Stomach (tissue), 9 donors: ENCODE data around the gene GTF3C4. TPM values are rescaled to one million over a fixed set of nuclear protein-coding genes. Genes with fewer than 3 reads are reported as not detected.

Source experiments
- DNase-seq, 2 donors: peaks; one replicate each; pipeline versions ENCODE4 v3.0.0 to v3.0.0-alpha.2; 2013 to 2019
- H3K27ac ChIP-seq, 5 donors: fragments of 200-600 bp in 4 of 5; sonication (generic) in 4 of 5; one replicate each; pipeline ENCODE4 v1.5.1; 2013 to 2019; ENCODE audit warnings: mild to moderate bottlenecking in 1 of 5, moderate library complexity in 1 of 5
- H3K27me3 ChIP-seq, 3 donors: fragments of 200-600 bp; sonication (generic); one replicate each; pipeline ENCODE4 v1.5.1; 2017 to 2019; ENCODE audit warnings: mixed run types in 1 of 3
- H3K36me3 ChIP-seq, 4 donors: fragments of 200-600 bp; sonication (generic); 1 replicate in 3 of 4; 2 replicates in 1 of 4; pipeline ENCODE4 v1.5.1; 2016 to 2019
- H3K4me1 ChIP-seq, 4 donors: fragments of 200-600 bp; sonication (generic); one replicate each; pipeline ENCODE4 v1.5.1; 2016 to 2019
- H3K4me3 ChIP-seq, 4 donors: fragments of 200-600 bp; sonication (generic) in 3 of 4; one replicate each; pipeline ENCODE4 v1.5.1; 2016 to 2019; ENCODE audit warnings: mild to moderate bottlenecking in 1 of 4
- H3K9me3 ChIP-seq, 4 donors: fragments of 200-600 bp; sonication (generic); one replicate each; pipeline ENCODE4 v1.5.1; 2016 to 2019
- EP300 ChIP-seq: sonication (generic); formaldehyde crosslinking; IDR thresholded peaks from one replicate; pipeline ENCODE4 v1.6.1; 2017; ENCODE audit warnings: antibody characterized with exemption
- POLR2A ChIP-seq, 4 donors: fragments of 450-650 bp; IDR thresholded peaks; one replicate each; pipeline ENCODE4 v1.6.1; 2016; ENCODE audit warnings: antibody characterized with exemption in 4 of 4, control low read depth in 2 of 4, mild to moderate bottlenecking in 1 of 4, moderate library complexity in 1 of 4
- POLR2AphosphoS5 ChIP-seq, 3 donors: sonication (generic); formaldehyde crosslinking; IDR thresholded peaks; one replicate each; pipeline ENCODE4 v1.6.1; 2016; ENCODE audit warnings: antibody characterized with exemption in 3 of 3
- WGBS, 5 donors: extraction: QIAGEN DNeasy Blood & Tissue Kit in 3 of 5; methylation state at CpG; one replicate each; pipeline versions ENCODE4 v1.1.5 to v1.1.7; 2013 to 2018; 5-methylcytosine and 5-hydroxymethylcytosine counted together
- intact Hi-C: fragments of 100-400 bp; cut with DNase I; formaldehyde crosslinking; loops from one replicate; pipeline ENCODE4 v1.15.1; 2023; ENCODE audit warnings: low total_unique reads
- polyA plus RNA-seq, 3 donors: library from polyadenylated mRNA; stranded (reverse); fragments of 200-250 nt; gene quantifications; one replicate each; pipeline ENCODE4 v1.2.3, GENCODE V29; 2013
- total RNA-seq, 5 donors: library from RNA; depleted of rRNA; stranded (reverse); fragments of >200 nt; gene quantifications; one replicate each; pipeline versions ENCODE4 v1.1.0 to v1.2.3, GENCODE V29; 2014 to 2016
- TF ChIP-seq, protein P1 (sequence below), 7 experiments: fragments of 450-650 bp in 4 of 7; fragments of 200-600 bp in 3 of 7; sonication (generic) in 3 of 7; IDR thresholded peaks; one replicate each; pipeline ENCODE4 v1.5.1; 2016 to 2019; ENCODE audit warnings: antibody characterized with exemption in 7 of 7, control low read depth in 2 of 7, mild to moderate bottlenecking in 1 of 7
- donor health status: healthy with polysubstance abuse.
- donor health status: Bipolar disorder and iron deficiency.
- donor health status: healthy.

GTF3C4 gene
- total and polyA plus RNA-seq, 8 donors: 2.6 to 68.8 (median 11.4) TPM

DNA sequence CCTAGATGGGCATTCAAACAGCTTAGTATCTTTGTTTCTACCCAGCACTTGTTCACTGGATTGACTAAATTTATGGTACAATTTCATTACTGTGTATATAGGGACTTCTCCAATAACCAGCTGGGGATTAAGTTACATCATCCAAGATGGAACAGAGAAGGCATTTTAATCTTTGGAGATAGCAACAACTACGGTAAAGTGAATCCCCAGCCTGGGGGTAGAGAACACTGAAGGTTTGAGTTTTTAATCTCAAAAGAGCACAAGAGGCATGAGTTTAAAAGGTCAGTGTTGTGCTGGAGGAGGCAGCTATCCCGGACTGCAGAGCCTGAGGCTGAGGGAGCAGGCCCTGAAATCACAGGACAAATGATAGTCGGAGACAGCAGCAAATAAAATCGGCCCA lies 29.0 kb upstream of the GTF3C4 start:
- Histone ChIP-seq H3K27me3 (no peaks in the 10 kb centered on the region), H3K9me3 (no peaks in the 10 kb centered on the region), H3K4me3 (no peak overlapping the region), H3K36me3 (peaks cover 33 to 98% (median 94%) of the 10 kb centered on the region in 4 donors), H3K27ac (no peak overlapping the region), H3K4me1 (no peaks in the 10 kb centered on the region)
- WGBS, 5 donors: 85 to 90% (median 87%) methylated on average over 4 of the region's 4 CpGs
- DNase-seq: no peak
- intact Hi-C loops: no loop called here
- TF ChIP-seq, protein P1, sequence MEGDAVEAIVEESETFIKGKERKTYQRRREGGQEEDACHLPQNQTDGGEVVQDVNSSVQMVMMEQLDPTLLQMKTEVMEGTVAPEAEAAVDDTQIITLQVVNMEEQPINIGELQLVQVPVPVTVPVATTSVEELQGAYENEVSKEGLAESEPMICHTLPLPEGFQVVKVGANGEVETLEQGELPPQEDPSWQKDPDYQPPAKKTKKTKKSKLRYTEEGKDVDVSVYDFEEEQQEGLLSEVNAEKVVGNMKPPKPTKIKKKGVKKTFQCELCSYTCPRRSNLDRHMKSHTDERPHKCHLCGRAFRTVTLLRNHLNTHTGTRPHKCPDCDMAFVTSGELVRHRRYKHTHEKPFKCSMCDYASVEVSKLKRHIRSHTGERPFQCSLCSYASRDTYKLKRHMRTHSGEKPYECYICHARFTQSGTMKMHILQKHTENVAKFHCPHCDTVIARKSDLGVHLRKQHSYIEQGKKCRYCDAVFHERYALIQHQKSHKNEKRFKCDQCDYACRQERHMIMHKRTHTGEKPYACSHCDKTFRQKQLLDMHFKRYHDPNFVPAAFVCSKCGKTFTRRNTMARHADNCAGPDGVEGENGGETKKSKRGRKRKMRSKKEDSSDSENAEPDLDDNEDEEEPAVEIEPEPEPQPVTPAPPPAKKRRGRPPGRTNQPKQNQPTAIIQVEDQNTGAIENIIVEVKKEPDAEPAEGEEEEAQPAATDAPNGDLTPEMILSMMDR (IDR thresholded peaks at IDR 0.05): no peak
- TF ChIP-seq EP300: no peak

- intact Hi-C loops: no loop called here
- Histone ChIP-seq H3K27ac (no peak overlapping the region), H3K36me3 (peaks cover 58 to 100% (median 98%) of the 10 kb centered on the region in 4 donors), H3K4me3 (no peak overlapping the region), H3K27me3 (no peaks in the 10 kb centered on the region), H3K4me1 (no peaks in the 10 kb centered on the region), H3K9me3 (no peaks in the 10 kb centered on the region)
- TF ChIP-seq, protein P1 (IDR thresholded peaks at IDR 0.05): no peak
- TF ChIP-seq POLR2AphosphoS5 (IDR thresholded peaks at IDR 0.05) (no peak), POLR2A (IDR thresholded peaks at IDR 0.05) (no peak), EP300 (no peak)
- 73 to 87% (median 84%) methylated on average over 3 of the region's 3 CpGs for WGBS, 5 donors
- DNase-seq: no peak
Observed at GRCh38 chr9:132644251-132644650, 26.0 kb upstream of the GTF3C4 start.

DNA sequence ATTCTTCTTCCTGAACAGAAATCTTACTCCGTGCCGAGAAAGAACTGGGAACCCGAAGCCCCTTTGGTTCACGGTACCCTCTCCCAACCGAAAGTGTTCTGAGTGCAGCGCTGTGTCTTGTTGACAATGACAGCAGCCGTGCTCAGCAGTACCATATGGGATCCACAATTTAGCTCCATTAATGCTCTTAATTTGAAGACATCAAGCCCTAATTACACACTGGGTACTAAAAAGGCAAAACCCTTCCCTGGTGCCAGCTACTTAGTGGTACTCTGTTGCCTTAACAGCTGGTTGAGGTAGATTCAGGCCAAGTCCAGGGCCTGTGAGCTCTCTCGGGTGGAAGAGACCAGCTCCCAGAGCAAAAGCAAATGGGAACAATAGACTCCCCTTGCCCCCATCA lies 25.0 kb upstream of the GTF3C4 start:
- Histone ChIP-seq H3K36me3 (peaks cover 67 to 100% (median 99%) of the 10 kb centered on the region in 4 donors), H3K4me1 (no peaks in the 10 kb centered on the region), H3K27ac (no peak overlapping the region), H3K27me3 (no peaks in the 10 kb centered on the region), H3K4me3 (no peak overlapping the region), H3K9me3 (no peaks in the 10 kb centered on the region)
- no peak for TF ChIP-seq POLR2AphosphoS5 (IDR thresholded peaks at IDR 0.05)
- TF ChIP-seq, protein P1 (IDR thresholded peaks at IDR 0.05): no peak
- no peak for TF ChIP-seq POLR2A (IDR thresholded peaks at IDR 0.05)
- no peak for TF ChIP-seq EP300
- DNase-seq: no peak
- intact Hi-C loops: no loop called here
- 91 to 98% (median 96%) methylated on average over 8 of the region's 8 CpGs for WGBS, 5 donors

- peaks cover 69 to 100% (median 99%) of the 10 kb centered on the region in 4 donors for H3K36me3 ChIP-seq
- intact Hi-C loops: no loop called here
- 92 to 98% (median 95%) methylated on average over 15 of the region's 15 CpGs for WGBS, 5 donors
Observed at GRCh38 chr9:132645711-132646110, 24.6 kb upstream of the GTF3C4 start.

More at GRCh38 chr9:132645711-132646110, 24.6 kb upstream of the GTF3C4 start:
- no peak overlapping the region for H3K27ac ChIP-seq
- no peak for DNase-seq
- H3K4me1 ChIP-seq: no peaks in the 10 kb centered on the region
- H3K9me3 ChIP-seq: no peaks in the 10 kb centered on the region
- no peaks in the 10 kb centered on the region for H3K27me3 ChIP-seq
- H3K4me3 ChIP-seq: no peak overlapping the region
- TF ChIP-seq POLR2A (IDR thresholded peaks at IDR 0.05) (no peak), POLR2AphosphoS5 (IDR thresholded peaks at IDR 0.05) (no peak), EP300 (no peak)
- TF ChIP-seq, protein P1 (IDR thresholded peaks at IDR 0.05): no peak
